Testis (tissue), 2 donors: ENCODE measurements around the gene ZNF382.

ENCODE experiments used
- POLR2A ChIP-seq: fragments of 450-650 bp; IDR thresholded peaks from one replicate; pipeline ENCODE4 v1.6.1; 2017; ENCODE audit warnings: antibody characterized with exemption, mild to moderate bottlenecking, moderate library complexity
- TF ChIP-seq, protein P1 (sequence below), 3 experiments: fragments of 450-650 bp in 2 of 3; fragments of 200-600 bp in 1 of 3; sonication (generic) in 1 of 3; IDR thresholded peaks; one replicate each; pipeline ENCODE4 v1.5.1; 2016 to 2019; ENCODE audit warnings: antibody characterized with exemption in 3 of 3, mild to moderate bottlenecking in 2 of 3, moderate library complexity in 1 of 3

DNA sequence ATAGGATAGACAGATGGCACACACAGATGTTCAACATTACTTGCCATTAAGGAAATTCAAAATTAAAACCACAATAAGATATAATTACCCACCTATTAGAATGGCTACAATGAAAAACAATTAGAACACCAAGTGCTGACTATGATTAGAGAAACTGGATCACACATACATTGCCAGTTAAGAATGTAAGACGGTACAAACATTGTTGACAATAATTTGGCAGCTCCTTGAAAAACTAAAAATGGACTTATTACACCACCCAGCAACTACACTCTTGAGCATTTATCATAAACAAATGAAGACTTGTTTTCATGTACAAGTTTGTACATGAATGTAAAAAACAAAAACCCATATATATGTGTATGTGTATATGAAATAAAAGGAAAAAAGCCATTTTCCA, 47.8 kb downstream of the ZNF382 start:
- TF ChIP-seq, protein P1, sequence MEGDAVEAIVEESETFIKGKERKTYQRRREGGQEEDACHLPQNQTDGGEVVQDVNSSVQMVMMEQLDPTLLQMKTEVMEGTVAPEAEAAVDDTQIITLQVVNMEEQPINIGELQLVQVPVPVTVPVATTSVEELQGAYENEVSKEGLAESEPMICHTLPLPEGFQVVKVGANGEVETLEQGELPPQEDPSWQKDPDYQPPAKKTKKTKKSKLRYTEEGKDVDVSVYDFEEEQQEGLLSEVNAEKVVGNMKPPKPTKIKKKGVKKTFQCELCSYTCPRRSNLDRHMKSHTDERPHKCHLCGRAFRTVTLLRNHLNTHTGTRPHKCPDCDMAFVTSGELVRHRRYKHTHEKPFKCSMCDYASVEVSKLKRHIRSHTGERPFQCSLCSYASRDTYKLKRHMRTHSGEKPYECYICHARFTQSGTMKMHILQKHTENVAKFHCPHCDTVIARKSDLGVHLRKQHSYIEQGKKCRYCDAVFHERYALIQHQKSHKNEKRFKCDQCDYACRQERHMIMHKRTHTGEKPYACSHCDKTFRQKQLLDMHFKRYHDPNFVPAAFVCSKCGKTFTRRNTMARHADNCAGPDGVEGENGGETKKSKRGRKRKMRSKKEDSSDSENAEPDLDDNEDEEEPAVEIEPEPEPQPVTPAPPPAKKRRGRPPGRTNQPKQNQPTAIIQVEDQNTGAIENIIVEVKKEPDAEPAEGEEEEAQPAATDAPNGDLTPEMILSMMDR (IDR thresholded peaks at IDR 0.05): no peak
- TF ChIP-seq POLR2A: no peak
